Esophagus squamous epithelium (tissue), 4 donors: ENCODE results near the gene RARRES2.

ENCODE experiments used
- POLR2A ChIP-seq, 4 donors: fragments of 450-650 bp; IDR thresholded peaks; one replicate each; pipeline ENCODE4 v1.6.1; 2017; ENCODE audit warnings: antibody characterized with exemption in 4 of 4, mild to moderate bottlenecking in 4 of 4, moderate library complexity in 3 of 4
- TF ChIP-seq, protein P1 (sequence below), 6 experiments: fragments of 450-650 bp in 4 of 6; fragments of 200-600 bp in 2 of 6; sonication (generic) in 2 of 6; IDR thresholded peaks; one replicate each; pipeline ENCODE4 v1.5.1; 2016 to 2019; ENCODE audit warnings: antibody characterized with exemption in 6 of 6, mild to moderate bottlenecking in 4 of 6, moderate library complexity in 4 of 6

- TF ChIP-seq, protein P1, sequence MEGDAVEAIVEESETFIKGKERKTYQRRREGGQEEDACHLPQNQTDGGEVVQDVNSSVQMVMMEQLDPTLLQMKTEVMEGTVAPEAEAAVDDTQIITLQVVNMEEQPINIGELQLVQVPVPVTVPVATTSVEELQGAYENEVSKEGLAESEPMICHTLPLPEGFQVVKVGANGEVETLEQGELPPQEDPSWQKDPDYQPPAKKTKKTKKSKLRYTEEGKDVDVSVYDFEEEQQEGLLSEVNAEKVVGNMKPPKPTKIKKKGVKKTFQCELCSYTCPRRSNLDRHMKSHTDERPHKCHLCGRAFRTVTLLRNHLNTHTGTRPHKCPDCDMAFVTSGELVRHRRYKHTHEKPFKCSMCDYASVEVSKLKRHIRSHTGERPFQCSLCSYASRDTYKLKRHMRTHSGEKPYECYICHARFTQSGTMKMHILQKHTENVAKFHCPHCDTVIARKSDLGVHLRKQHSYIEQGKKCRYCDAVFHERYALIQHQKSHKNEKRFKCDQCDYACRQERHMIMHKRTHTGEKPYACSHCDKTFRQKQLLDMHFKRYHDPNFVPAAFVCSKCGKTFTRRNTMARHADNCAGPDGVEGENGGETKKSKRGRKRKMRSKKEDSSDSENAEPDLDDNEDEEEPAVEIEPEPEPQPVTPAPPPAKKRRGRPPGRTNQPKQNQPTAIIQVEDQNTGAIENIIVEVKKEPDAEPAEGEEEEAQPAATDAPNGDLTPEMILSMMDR (IDR thresholded peaks at IDR 0.05) = no peak
- no peak for TF ChIP-seq POLR2A (IDR thresholded peaks at IDR 0.05)
These were observed 636 bp upstream of the RARRES2 start for GRCh38 chr7:150342121-150342408.
